Smooth muscle cell (in vitro differentiated cells): Measurements from ENCODE around the gene SNPH. TPM values are rescaled to one million over a fixed set of nuclear protein-coding genes. Genes with fewer than 3 reads are reported as not detected.

Experiments used
- DNase-seq: peaks from one replicate; lab custom pipeline; 2025; ENCODE audit not compliant: unreplicated experiment; lab: John Stamatoyannopoulos, UW
- H2AFZ ChIP-seq: fragments of 200-600 bp; sonication (generic); 2 replicates; pipeline ENCODE4 v1.6.0; 2016; ENCODE audit warnings: antibody characterized with exemption, low read depth, mild to moderate bottlenecking
- H3F3A ChIP-seq: fragments of 200-600 bp; sonication (generic); 2 replicates; pipeline ENCODE4 v1.6.0; 2017; ENCODE audit warnings: antibody characterized with exemption, low read depth
- H3K27ac ChIP-seq: fragments of 200-600 bp; sonication (generic); 2 replicates; pipeline ENCODE4 v1.5.1; 2016; ENCODE audit warnings: low read depth, mild to moderate bottlenecking
- H3K27me3 ChIP-seq: fragments of 200-600 bp; sonication (generic); 2 replicates; pipeline ENCODE4 v1.6.1; 2016; ENCODE audit warnings: low read depth, mild to moderate bottlenecking
- H3K36me3 ChIP-seq: fragments of 200-600 bp; sonication (generic); 2 replicates; pipeline ENCODE4 v1.5.1; 2016; ENCODE audit warnings: low read depth
- H3K4me1 ChIP-seq: fragments of 200-600 bp; sonication (generic); 2 replicates; pipeline ENCODE4 v1.5.1; 2016; ENCODE audit warnings: low read depth
- H3K4me2 ChIP-seq: fragments of 200-600 bp; sonication (generic); 2 replicates; pipeline ENCODE4 v1.6.0; 2016; ENCODE audit warnings: mild to moderate bottlenecking
- H3K4me3 ChIP-seq: fragments of 200-600 bp; sonication (generic); 2 replicates; pipeline ENCODE4 v1.5.1; 2016; ENCODE audit warnings: mild to moderate bottlenecking
- H3K79me2 ChIP-seq: fragments of 200-600 bp; sonication (generic); 2 replicates; pipeline ENCODE4 v1.6.0; 2016; ENCODE audit warnings: low read depth, mild to moderate bottlenecking
- H3K9ac ChIP-seq: fragments of 200-600 bp; sonication (generic); 2 replicates; pipeline ENCODE4 v1.6.0; 2016; ENCODE audit warnings: low read depth
- H3K9me3 ChIP-seq: fragments of 200-600 bp; sonication (generic); replicated peaks from 2 replicates; pipeline ENCODE4 v1.5.1; 2016; ENCODE audit warnings: low read depth
- H4K20me1 ChIP-seq: fragments of 200-600 bp; sonication (generic); 2 replicates; pipeline ENCODE4 v1.6.0; 2016; ENCODE audit warnings: low read depth
- CTCF ChIP-seq: fragments of 200-600 bp; sonication (generic); IDR thresholded peaks from 2 replicates; pipeline ENCODE4 v1.5.1; 2017; ENCODE audit warnings: borderline replicate concordance, mild to moderate bottlenecking, antibody characterized with exemption; ENCODE audit not compliant: insufficient read depth, poor library complexity, severe bottlenecking
- WGBS: methylation state at CpG from one replicate; pipeline ENCODE4 v1.1.7; 2016; ENCODE audit warnings: low lambda C conversion rate; 5-methylcytosine and 5-hydroxymethylcytosine counted together
- polyA plus RNA-seq: library from polyadenylated mRNA; unstranded; fragments of >200 nt; fragmentation: Nextera tagmentation; extraction: Ambion mirVana; gene quantifications from 2 replicates; pipeline ENCODE4 v1.2.1, GENCODE V29; 2016
- total RNA-seq: library from RNA; depleted of rRNA; stranded (reverse); fragments of >200 nt; gene quantifications from 2 replicates; pipeline ENCODE4 v1.2.3, GENCODE V29; 2014

Gene SNPH
- total and polyA plus RNA-seq, 2 experiments from 2014 or later = 3.0 to 3.1 TPM

- Histone ChIP-seq H3K4me1 (peaks cover 11% of the 10 kb centered on the region), H3F3A (peaks cover 18% of the 10 kb centered on the region), H3K79me2 (no peaks in the 10 kb centered on the region), H3K27me3 (peaks cover 5% of the 10 kb centered on the region), H3K36me3 (no peaks in the 10 kb centered on the region), H3K27ac (peak overlapping the region; percentile 60), H2AFZ (peak overlapping the region; percentile 96), H3K4me2 (peak overlapping the region; percentile 98), H4K20me1 (no peaks in the 10 kb centered on the region), H3K4me3 (no peak overlapping the region), H3K9me3 (no peaks in the 10 kb centered on the region), H3K9ac (no peak overlapping the region)
- WGBS = 41% methylated on average over 2 of the region's 2 CpGs
- TF ChIP-seq CTCF = no peak
- no peak for DNase-seq
These were observed 1.4 kb upstream of the SNPH start for GRCh38 chr20:1264727-1265126.

- peaks cover 4% of the 10 kb centered on the region for H3K27me3 ChIP-seq
- H3K27ac ChIP-seq = peak overlapping the region; percentile 60
- H3K9ac ChIP-seq = peak overlapping the region; percentile 46
- peak overlapping the region; percentile 88 for H3K4me3 ChIP-seq
- H3K4me2 ChIP-seq = peak overlapping the region; percentile 98
- TF ChIP-seq CTCF = no peak
- H3K36me3 ChIP-seq = no peaks in the 10 kb centered on the region
- DNase-seq = no peak
- peaks cover 11% of the 10 kb centered on the region for H3K4me1 ChIP-seq
- no peaks in the 10 kb centered on the region for H3K9me3 ChIP-seq
- peak overlapping the region; percentile 96 for H2AFZ ChIP-seq
- WGBS = 43% methylated on average over 4 of the region's 4 CpGs
- H3K79me2 ChIP-seq = no peaks in the 10 kb centered on the region
- peaks cover 18% of the 10 kb centered on the region for H3F3A ChIP-seq
- H4K20me1 ChIP-seq = no peaks in the 10 kb centered on the region
These were observed 723 bp upstream of the SNPH start for GRCh38 chr20:1265226-1265915.

- H2AFZ ChIP-seq = peak overlapping the region; percentile 96
- DNase-seq = no peak
- H3K4me2 ChIP-seq = peak overlapping the region; percentile 98
- H3K79me2 ChIP-seq = no peaks in the 10 kb centered on the region
- H3K9ac ChIP-seq = peak overlapping the region; percentile 46
- H3K36me3 ChIP-seq = no peaks in the 10 kb centered on the region
- peaks cover 11% of the 10 kb centered on the region for H3K4me1 ChIP-seq
- no peaks in the 10 kb centered on the region for H3K9me3 ChIP-seq
- WGBS = 2% methylated on average over 10 of the region's 10 CpGs
- peak overlapping the region; percentile 88 for H3K4me3 ChIP-seq
- H3K27ac ChIP-seq = peak overlapping the region; percentile 60
- TF ChIP-seq CTCF = no peak
- H4K20me1 ChIP-seq = no peaks in the 10 kb centered on the region
- H3F3A ChIP-seq = peaks cover 18% of the 10 kb centered on the region
- H3K27me3 ChIP-seq = no peaks in the 10 kb centered on the region
These were observed 253 bp upstream of the SNPH start for GRCh38 chr20:1265916-1266166.

GRCh38 chr20:1267161-1267560 is 1.1 kb downstream of the SNPH start:
- Histone ChIP-seq H3K27ac (no peak overlapping the region), H3F3A (peaks cover 18% of the 10 kb centered on the region), H3K4me3 (peak overlapping the region; percentile 88), H3K27me3 (no peaks in the 10 kb centered on the region), H3K79me2 (no peaks in the 10 kb centered on the region), H3K9ac (no peak overlapping the region), H3K9me3 (no peaks in the 10 kb centered on the region), H2AFZ (no peak overlapping the region), H3K36me3 (no peaks in the 10 kb centered on the region), H4K20me1 (no peaks in the 10 kb centered on the region), H3K4me1 (peaks cover 11% of the 10 kb centered on the region), H3K4me2 (peak overlapping the region; percentile 98)
- no peak for DNase-seq
- TF ChIP-seq CTCF = no peak
- 64% methylated on average over 8 of the region's 8 CpGs for WGBS
